ENCODE measurements around the gene ACTN4.

ACTN4 gene

GRCh38 chr19:38662537-38663155 is 15.2 kb downstream of the ACTN4 start:
- no peak for DNase-seq

GRCh38 chr19:38663156-38663651 is 15.8 kb downstream of the ACTN4 start:
- DNase-seq: no peak

- no peak for DNase-seq
Observed at GRCh38 chr19:38663957-38664502, 16.6 kb downstream of the ACTN4 start.

GRCh38 chr19:38664503-38665211 is 17.2 kb downstream of the ACTN4 start:
- DNase-seq: no peak

- no peak for DNase-seq
Observed at GRCh38 chr19:38665219-38665931, 17.9 kb downstream of the ACTN4 start.

GRCh38 chr19:38665950-38666662 is 18.7 kb downstream of the ACTN4 start:
- DNase-seq: no peak

- DNase-seq: peak; percentile 72
Observed at GRCh38 chr19:38666663-38667511, 19.4 kb downstream of the ACTN4 start.

GRCh38 chr19:38667661-38668171 is 20.3 kb downstream of the ACTN4 start:
- no peak for DNase-seq

GRCh38 chr19:38669552-38669951 is 22.1 kb downstream of the ACTN4 start:
- DNase-seq: no peak

GRCh38 chr19:38670921-38671398 is 23.5 kb downstream of the ACTN4 start:
- DNase-seq: no peak

GRCh38 chr19:38671654-38672053 is 24.2 kb downstream of the ACTN4 start:
- DNase-seq: no peak

- no peak for DNase-seq
Observed at GRCh38 chr19:38673030-38673429, 25.6 kb downstream of the ACTN4 start.

GRCh38 chr19:38674388-38675171 is 27.1 kb downstream of the ACTN4 start:
- no peak for DNase-seq

- DNase-seq: no peak
Observed at GRCh38 chr19:38675611-38676010, 28.2 kb downstream of the ACTN4 start.

- DNase-seq: peak; percentile 38
Observed at GRCh38 chr19:38676023-38676877, 28.8 kb downstream of the ACTN4 start.

GRCh38 chr19:38676878-38677646 is 29.6 kb downstream of the ACTN4 start:
- no peak for DNase-seq

GRCh38 chr19:38678217-38678890 is 30.9 kb downstream of the ACTN4 start:
- DNase-seq: no peak

GRCh38 chr19:38678891-38679494 is 31.5 kb downstream of the ACTN4 start:
- DNase-seq: no peak

Data from NCI-H2029 (cell line).